A549 (cell line): Measurements from ENCODE around the gene CCND2.

Experiments used
- BHLHE40 ChIP-seq: IDR thresholded peaks from 2 replicates; pipeline ENCODE4 v1.6.1; 2012; ENCODE audit warnings: low read depth, low read length, inconsistent platforms
- CBX8 ChIP-seq: fragments of 200-600 bp; sonication (generic); IDR thresholded peaks from 2 replicates; pipeline ENCODE4 v1.6.1; 2016
- CEBPB ChIP-seq, 2 experiments: fragments of >200 bp in 1 of 2; sonication (Bioruptor Twin) in 1 of 2; formaldehyde crosslinking in 1 of 2; IDR thresholded peaks; 2 replicates each; pipeline ENCODE4 v1.6.1; 2012 to 2016
- FOSB ChIP-seq: fragments of 250-450 bp; sonication (Bioruptor Pico); IDR thresholded peaks from 2 replicates; pipeline ENCODE4 v1.5.0; 2020; ENCODE audit warnings: mild to moderate bottlenecking, moderate library complexity
- HOXA7 ChIP-seq: fragments of 250-450 bp; sonication (Bioruptor Pico); IDR thresholded peaks from 2 replicates; pipeline ENCODE4 v1.5.0; 2020; ENCODE audit warnings: mild to moderate bottlenecking, moderate library complexity
- JUN ChIP-seq, 2 experiments: fragments of >200 bp; sonication (Bioruptor Twin); formaldehyde crosslinking; IDR thresholded peaks; 2 replicates in 1 of 2; 3 replicates in 1 of 2; pipeline ENCODE4 v1.6.1; 2016 to 2017
- JUNB ChIP-seq: fragments of >200 bp; sonication (Bioruptor Twin); formaldehyde crosslinking; IDR thresholded peaks from 2 replicates; pipeline ENCODE4 v1.6.1; 2016
- PHF8 ChIP-seq: fragments of 200-600 bp; sonication (generic); IDR thresholded peaks from 2 replicates; pipeline ENCODE4 v1.6.1; 2016; ENCODE audit warnings: low read depth, mild to moderate bottlenecking, antibody characterized with exemption, moderate library complexity, borderline replicate concordance
- POLR2A ChIP-seq: IDR thresholded peaks from 2 replicates; pipeline ENCODE4 v1.6.1; 2012; ENCODE audit warnings: mild to moderate bottlenecking, low read length
- POLR2AphosphoS2 ChIP-seq: conservative IDR thresholded peaks from 2 replicates; pipeline ENCODE4 v1.6.1; 2012; ENCODE audit warnings: low read length, improper control_type of control experiment, inconsistent platforms
- SMC3 ChIP-seq: fragments of >200 bp; sonication (Bioruptor Twin); formaldehyde crosslinking; IDR thresholded peaks from 3 replicates; pipeline ENCODE4 v1.6.1; 2018; ENCODE audit warnings: inconsistent platforms
- ZSCAN20 ChIP-seq: fragments of 250-450 bp; sonication (Bioruptor Pico); IDR thresholded peaks from 2 replicates; pipeline ENCODE4 v1.8.0; 2022; ENCODE audit warnings: mild to moderate bottlenecking, moderate library complexity
- TF ChIP-seq, protein P1 (sequence below): fragments of >200 bp; sonication (Bioruptor Twin); formaldehyde crosslinking; IDR thresholded peaks from 3 replicates; pipeline ENCODE4 v1.5.1; 2016

- no peak for TF ChIP-seq BHLHE40
- TF ChIP-seq, protein P1, sequence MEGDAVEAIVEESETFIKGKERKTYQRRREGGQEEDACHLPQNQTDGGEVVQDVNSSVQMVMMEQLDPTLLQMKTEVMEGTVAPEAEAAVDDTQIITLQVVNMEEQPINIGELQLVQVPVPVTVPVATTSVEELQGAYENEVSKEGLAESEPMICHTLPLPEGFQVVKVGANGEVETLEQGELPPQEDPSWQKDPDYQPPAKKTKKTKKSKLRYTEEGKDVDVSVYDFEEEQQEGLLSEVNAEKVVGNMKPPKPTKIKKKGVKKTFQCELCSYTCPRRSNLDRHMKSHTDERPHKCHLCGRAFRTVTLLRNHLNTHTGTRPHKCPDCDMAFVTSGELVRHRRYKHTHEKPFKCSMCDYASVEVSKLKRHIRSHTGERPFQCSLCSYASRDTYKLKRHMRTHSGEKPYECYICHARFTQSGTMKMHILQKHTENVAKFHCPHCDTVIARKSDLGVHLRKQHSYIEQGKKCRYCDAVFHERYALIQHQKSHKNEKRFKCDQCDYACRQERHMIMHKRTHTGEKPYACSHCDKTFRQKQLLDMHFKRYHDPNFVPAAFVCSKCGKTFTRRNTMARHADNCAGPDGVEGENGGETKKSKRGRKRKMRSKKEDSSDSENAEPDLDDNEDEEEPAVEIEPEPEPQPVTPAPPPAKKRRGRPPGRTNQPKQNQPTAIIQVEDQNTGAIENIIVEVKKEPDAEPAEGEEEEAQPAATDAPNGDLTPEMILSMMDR = peak; percentile 72
- peak; percentile 63 for TF ChIP-seq SMC3
- no peak for TF ChIP-seq CBX8
- no peak for TF ChIP-seq POLR2A
- peak in 1 of 2 experiments; percentile 48; a peak in 1 of 4 replicates for TF ChIP-seq CEBPB (IDR thresholded peaks at IDR 0.05)
- TF ChIP-seq JUN (IDR thresholded peaks at IDR 0.05) = no peak
- no peak for TF ChIP-seq POLR2AphosphoS2
- no peak for TF ChIP-seq FOSB
- TF ChIP-seq JUNB = no peak
- TF ChIP-seq ZSCAN20 (CRISPR knock-in tag) = no peak
- TF ChIP-seq HOXA7 (CRISPR knock-in tag) = no peak
- TF ChIP-seq PHF8 = no peak
These were observed 34.2 kb downstream of the CCND2 start for GRCh38 chr12:4307593-4308333.
